IMR-90 (cell line): ENCODE measurements around the gene CST7.
A peak's percentile ranks its signal among the peaks of the same experiment; 100 is the strongest.

ENCODE experiments used
- CEBPB ChIP-seq: IDR thresholded peaks from 2 replicates; pipeline ENCODE4 v1.6.1; 2012; ENCODE audit warnings: low read depth, low read length, improper control_type of control experiment
- CHD1 ChIP-seq: IDR thresholded peaks from 2 replicates; pipeline ENCODE4 v1.6.1; 2012; ENCODE audit warnings: low read depth, low read length, improper control_type of control experiment
- CTCF ChIP-seq: conservative IDR thresholded peaks from 2 replicates; pipeline ENCODE4 v1.5.1; 2012; ENCODE audit warnings: mild to moderate bottlenecking, low read depth, low read length, improper control_type of control experiment
- MAFK ChIP-seq: IDR thresholded peaks from 2 replicates; pipeline ENCODE4 v1.6.1; 2012; ENCODE audit warnings: low read depth, low read length, improper control_type of control experiment
- MAZ ChIP-seq: IDR thresholded peaks from 2 replicates; pipeline ENCODE4 v1.6.1; 2012; ENCODE audit warnings: low read depth, mild to moderate bottlenecking, low read length, improper control_type of control experiment, moderate library complexity, borderline replicate concordance
- MXI1 ChIP-seq: IDR thresholded peaks from 2 replicates; pipeline ENCODE4 v1.6.1; 2012; ENCODE audit warnings: low read depth, mild to moderate bottlenecking, low read length, moderate library complexity, borderline replicate concordance
- POLR2A ChIP-seq: IDR thresholded peaks from 2 replicates; pipeline ENCODE4 v1.6.1; 2012; ENCODE audit warnings: mild to moderate bottlenecking, low read depth, low read length
- RAD21 ChIP-seq: IDR thresholded peaks from 2 replicates; pipeline ENCODE4 v1.6.1; 2012; ENCODE audit warnings: low read length, improper control_type of control experiment
- RCOR1 ChIP-seq: IDR thresholded peaks from 2 replicates; pipeline ENCODE4 v1.6.1; 2012; ENCODE audit warnings: mild to moderate bottlenecking, low read length, improper control_type of control experiment; ENCODE audit not compliant: insufficient replicate concordance
- RFX5 ChIP-seq: IDR thresholded peaks from 2 replicates; pipeline ENCODE4 v1.8.0; 2012; ENCODE audit warnings: low read depth, mild to moderate bottlenecking, low read length, moderate library complexity
- SMC3 ChIP-seq: fragments of 150-350 bp; IDR thresholded peaks from 2 replicates; pipeline ENCODE4 v1.6.1; 2016; ENCODE audit warnings: low read depth, mild to moderate bottlenecking, antibody characterized with exemption, low read length, moderate library complexity

DNA sequence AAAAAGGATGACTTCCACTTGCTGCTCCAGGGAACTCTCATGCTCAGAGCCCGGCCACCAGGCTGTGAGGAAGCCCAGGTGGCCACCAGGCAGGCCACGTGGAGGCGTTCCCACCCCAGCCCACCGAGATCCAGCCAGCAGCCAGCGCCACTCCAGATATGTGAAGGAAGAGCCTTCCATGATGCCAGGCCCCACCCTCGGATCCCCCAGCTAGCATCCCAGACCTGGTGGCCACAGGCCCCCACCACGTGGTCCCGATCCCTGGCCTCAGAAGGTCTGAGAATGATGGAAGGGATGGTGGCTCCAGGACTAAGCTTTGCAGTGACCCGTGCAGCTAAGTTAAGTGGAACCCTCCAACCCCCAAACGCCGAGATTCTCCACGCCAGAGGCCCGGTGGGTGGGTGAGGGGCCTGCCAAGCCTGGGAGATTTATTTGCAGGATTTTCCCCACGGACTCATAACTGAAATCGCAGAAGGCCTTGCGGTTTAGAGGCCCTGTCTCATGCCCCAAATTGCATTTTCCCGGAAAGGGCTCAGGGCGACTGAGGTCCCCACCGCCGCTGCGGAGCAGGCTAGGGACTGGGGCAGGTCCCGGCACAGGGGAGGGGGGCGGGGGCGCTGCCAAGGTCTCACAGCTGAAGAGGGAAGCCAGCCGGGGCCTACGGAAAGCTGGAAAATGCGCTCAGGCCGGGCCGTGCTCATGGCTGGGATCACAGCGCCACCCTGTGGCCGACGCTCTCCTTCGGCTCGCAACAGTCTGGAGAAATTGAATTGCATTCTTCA is 31.1 kb upstream of the CST7 start:
- TF ChIP-seq CTCF: peak; percentile 92
- no peak for TF ChIP-seq RCOR1
- no peak for TF ChIP-seq RFX5
- peak; percentile 34; the same call in 1 of the 2 replicates for TF ChIP-seq POLR2A
- TF ChIP-seq MXI1: no peak
- TF ChIP-seq RAD21: peak; percentile 95
- no peak for TF ChIP-seq MAZ
- TF ChIP-seq CHD1: no peak
- TF ChIP-seq MAFK: no peak
- peak; percentile 83 for TF ChIP-seq SMC3
- no peak for TF ChIP-seq CEBPB
